ENCODE results near the gene RUBCN.

The RUBCN gene

GRCh38 chr3:197750858-197751737 is 14.4 kb upstream of the RUBCN start (continued):
- TF ChIP-seq BCL11A (tag by site-specific recombination; IDR thresholded peaks at IDR 0.05; ENCODE audit: low read depth) = no peak
- no peak for TF ChIP-seq ZBTB11 (tag by site-specific recombination; conservative IDR thresholded peaks at IDR 0.05; ENCODE audit: low read depth)
- no peak for TF ChIP-seq ZNF416 (tag by site-specific recombination; IDR thresholded peaks at IDR 0.05)
- TF ChIP-seq ZNF600 (tag by site-specific recombination; IDR thresholded peaks at IDR 0.05) = no peak
- TF ChIP-seq ZNF426 (tag by site-specific recombination; IDR thresholded peaks at IDR 0.05) = no peak
- TF ChIP-seq ZFP37 (tag by site-specific recombination; IDR thresholded peaks at IDR 0.05) = no peak
- TF ChIP-seq ZNF341 (tag by site-specific recombination; IDR thresholded peaks at IDR 0.05; ENCODE audit: low read depth) = peak; percentile 25; the same call in 1 of the 2 replicates
- no peak for TF ChIP-seq ZNF18 (tag by site-specific recombination; IDR thresholded peaks at IDR 0.05)
- TF ChIP-seq ZNF202 (tag by site-specific recombination; IDR thresholded peaks at IDR 0.05; ENCODE audit: borderline replicate concordance) = no peak
- no peak for TF ChIP-seq TCF7L2 (IDR thresholded peaks at IDR 0.05; ENCODE audit: borderline replicate concordance, low read depth, low read length)
- TF ChIP-seq TRIM28 (IDR thresholded peaks at IDR 0.05; ENCODE audit: borderline replicate concordance, low read length) = no peak
- TF ChIP-seq ZNF768 (tag by site-specific recombination; IDR thresholded peaks at IDR 0.05) = no peak

DNA sequence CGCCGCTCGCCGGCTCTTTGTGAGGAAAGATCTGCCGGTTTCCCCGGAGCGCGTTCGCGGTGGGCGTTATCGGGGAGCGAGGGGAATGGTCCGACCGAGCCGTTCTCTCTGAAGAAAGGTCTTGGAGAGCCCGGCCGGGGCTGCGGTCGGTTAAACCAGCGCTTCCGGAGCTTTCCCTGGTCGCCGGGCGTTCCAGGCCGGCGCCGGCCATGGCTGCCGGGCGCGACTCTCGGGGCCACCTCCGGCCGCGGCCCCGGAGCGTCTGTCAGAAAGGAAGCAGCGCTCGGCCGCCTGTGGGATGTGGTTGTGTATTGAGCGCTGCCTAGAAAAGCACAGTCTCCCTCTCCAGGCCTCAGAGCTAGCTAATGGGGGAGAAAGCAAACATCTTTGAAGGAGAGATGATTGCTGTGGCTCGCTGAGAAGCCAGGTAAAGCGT is 13.7 kb upstream of the RUBCN start:
- peak overlapping the region; percentile 77 for H3K4me3 ChIP-seq (ENCODE audit: low read depth, low read length)
- H3K36me3 ChIP-seq (ENCODE audit: control insufficient read depth in 2 of 2, insufficient read depth in 1 of 2, low read length in 2 of 2) = no peaks in the 10 kb centered on the region
- peak overlapping the region; percentile 85; the same call in 1 of the 2 replicates for H3K27ac ChIP-seq (ENCODE audit: extremely low read depth, low read depth, low read length)
- no peaks in the 10 kb centered on the region for H3K4me1 ChIP-seq (ENCODE audit: control insufficient read depth, insufficient read depth, low read length)
- TF ChIP-seq PRDM1 (tag by site-specific recombination; IDR thresholded peaks at IDR 0.05) = peak; percentile 6; the same call in 1 of the 2 replicates
- TF ChIP-seq ZBTB8A (tag by site-specific recombination; IDR thresholded peaks at IDR 0.05) = peak; percentile 32
- peak; percentile 10; the same call in 1 of the 2 replicates for TF ChIP-seq ZNF335 (tag by site-specific recombination; conservative IDR thresholded peaks at IDR 0.05)
- peak; percentile 76 for TF ChIP-seq ZBTB26 (tag by site-specific recombination; optimal IDR thresholded peaks at IDR 0.05)
- TF ChIP-seq ZNF548 (tag by site-specific recombination; IDR thresholded peaks at IDR 0.05) = no peak
- no peak for TF ChIP-seq OSR2 (tag by site-specific recombination; IDR thresholded peaks at IDR 0.05)
- TF ChIP-seq ZBTB20 (tag by site-specific recombination; IDR thresholded peaks at IDR 0.05) = peak; percentile 40; the same call in 1 of the 2 replicates
- ChIA-PET POLR2A (no interaction called here), CTCF (no interaction called here)
- H3K9me3 ChIP-seq (ENCODE audit: control insufficient read depth, insufficient read depth, low read depth, low read length) = no peaks in the 10 kb centered on the region
